H4 (cell line): ENCODE measurements around the gene TMEM238L. TPM values are rescaled to one million over a fixed set of nuclear protein-coding genes. Genes with fewer than 3 reads are reported as not detected.
"Not testable (repeated sequence)": the region's sequence is repeated elsewhere in the genome, so short reads cannot be mapped to it uniquely, and the experiment has no call there.

Experiments used
- DNase-seq: peaks from one replicate; pipeline ENCODE4 v3.0.0-alpha.2; 2015; ENCODE audit warnings: low spot score
- total RNA-seq: library from RNA; depleted of rRNA; stranded (reverse); fragments of >200 nt; shearing (Covaris generic); gene quantifications from 2 replicates; pipeline ENCODE4 v1.2.3, GENCODE V29; 2014; rRNA removed

Gene TMEM238L, protein sequence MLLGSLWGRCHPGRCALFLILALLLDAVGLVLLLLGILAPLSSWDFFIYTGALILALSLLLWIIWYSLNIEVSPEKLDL
- not detected in 2 replicates for total RNA-seq

DNA sequence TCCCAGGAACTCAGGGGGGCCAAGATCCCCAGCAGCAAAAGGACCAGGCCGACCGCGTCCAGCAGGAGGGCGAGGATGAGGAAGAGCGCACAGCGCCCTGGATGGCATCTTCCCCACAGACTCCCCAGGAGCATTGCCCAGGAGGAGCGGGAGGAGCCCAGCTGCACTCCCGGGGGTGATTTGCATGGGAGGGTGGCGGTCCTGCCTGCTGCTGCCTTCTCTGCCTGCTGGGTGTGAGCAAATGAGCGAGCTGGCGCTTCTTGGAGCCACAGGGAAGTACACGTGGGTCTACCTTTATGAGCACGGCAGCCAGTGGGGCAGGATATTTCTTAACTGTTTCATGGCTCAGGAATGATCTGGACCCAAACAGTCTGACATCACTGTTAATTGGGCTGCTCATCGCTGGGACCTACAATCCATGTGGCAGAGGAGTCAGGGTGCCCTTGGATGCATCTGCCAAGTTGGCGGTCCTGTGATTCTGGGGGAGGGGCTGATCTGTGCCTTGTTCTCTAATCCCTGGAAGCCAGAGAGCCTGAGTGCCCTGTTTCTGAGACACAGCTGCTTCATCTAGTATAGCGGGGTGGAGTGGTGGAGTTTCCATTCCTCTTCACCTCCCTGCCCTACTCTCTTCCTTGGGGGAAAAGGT, at the start of gene TMEM238L:
TSS of gene TMEM238L (minus strand) at position 270 of the 646 bp plus-strand sequence. CDS start at position 134, 136 bp downstream.
- no peak for DNase-seq

DNA sequence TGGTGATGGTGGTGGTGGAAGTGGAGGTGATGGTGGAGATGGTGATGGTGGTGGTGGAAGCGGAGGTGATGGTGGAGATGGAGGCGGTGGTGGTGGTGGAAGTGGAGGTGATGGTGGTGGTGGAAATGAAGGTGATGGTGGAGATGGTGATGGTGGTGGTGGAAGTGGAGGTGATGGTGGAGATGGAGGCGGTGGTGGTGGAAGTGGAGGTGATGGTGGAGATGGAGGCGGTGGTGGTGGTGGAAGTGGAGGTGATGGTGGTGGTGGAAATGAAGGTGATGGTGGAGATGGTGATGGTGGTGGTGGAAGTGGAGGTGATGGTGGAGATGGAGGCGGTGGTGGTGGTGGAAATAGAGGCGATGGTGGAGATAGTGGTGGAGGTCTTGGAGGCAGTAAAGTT, 42.7 kb upstream of the TMEM238L start:
- not testable (repeated sequence) for DNase-seq

DNA sequence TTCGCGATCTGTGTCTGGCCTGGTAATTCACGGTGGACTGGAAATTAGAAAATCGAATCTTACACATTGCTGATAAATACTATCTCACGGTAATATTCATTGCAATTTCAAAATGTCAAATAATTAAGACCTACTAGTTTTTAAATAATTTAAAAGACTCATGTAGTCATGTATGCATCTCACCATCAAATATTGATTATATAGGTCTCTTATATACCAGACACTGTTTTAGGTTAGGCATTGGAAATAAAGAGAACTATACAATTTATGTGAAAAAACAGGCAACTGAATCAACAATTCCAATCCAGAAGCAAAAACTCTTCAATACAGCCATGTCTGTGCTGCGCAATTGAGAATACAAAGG, 41.5 kb upstream of the TMEM238L start:
- no peak for DNase-seq

DNA sequence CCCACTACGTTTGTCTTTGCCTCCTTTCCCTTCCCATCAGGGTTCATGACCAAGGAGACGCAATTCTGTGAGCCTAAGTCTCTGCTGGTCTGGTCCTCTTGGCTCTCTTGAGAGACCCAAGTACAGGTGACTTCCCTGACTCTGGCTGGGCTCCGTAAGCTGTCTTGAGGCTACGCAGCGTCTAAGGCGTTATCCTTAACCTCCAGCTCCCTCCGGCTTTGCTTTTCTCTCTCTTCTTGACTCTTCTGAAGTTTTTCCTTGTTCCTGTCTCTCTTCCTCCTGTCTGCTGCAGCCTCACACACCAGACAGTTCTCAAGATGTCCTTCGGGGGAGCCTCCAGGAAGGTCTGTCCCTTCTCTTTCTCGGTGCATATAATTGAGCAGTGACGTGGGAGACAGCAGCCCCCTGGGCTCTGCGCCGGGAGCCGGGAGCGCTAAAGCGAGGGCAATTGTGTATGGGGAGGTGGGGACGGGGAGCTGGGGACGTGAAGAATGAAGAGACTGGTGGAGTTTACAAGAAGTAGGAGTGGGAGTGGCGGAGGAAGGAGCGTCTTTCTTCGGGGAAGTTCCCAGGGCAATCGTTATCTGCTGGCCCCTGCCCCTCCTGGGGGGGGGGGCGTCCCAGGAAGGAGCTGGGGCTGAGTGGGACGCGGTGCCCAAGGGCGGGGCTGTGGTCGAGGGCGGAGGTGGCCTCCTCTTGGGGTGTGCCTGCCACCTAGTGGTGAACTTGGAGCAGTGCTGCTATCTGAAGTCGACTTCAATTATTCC, 40.9 kb upstream of the TMEM238L start:
- DNase-seq: peak; percentile 45

DNA sequence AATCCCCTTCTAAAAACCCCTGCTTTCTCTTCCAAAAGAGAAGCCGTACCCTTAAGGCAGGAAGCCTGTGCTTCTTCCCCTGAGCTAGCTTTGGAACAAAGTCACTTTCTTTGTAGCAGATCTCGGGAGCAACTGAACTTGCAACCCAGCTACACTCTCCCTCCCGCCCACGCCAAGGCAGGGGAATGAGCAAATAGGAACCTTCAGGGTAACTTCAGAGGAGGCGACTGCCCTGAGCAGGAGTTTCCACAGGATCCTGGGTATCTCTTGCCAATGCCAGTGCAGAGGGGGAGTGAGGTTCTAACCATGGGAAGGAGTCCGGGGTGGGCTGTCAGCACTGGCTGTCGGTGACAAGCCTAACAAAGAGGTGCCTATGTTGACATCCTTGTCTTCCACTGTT, 39.9 kb upstream of the TMEM238L start:
- no peak for DNase-seq

DNA sequence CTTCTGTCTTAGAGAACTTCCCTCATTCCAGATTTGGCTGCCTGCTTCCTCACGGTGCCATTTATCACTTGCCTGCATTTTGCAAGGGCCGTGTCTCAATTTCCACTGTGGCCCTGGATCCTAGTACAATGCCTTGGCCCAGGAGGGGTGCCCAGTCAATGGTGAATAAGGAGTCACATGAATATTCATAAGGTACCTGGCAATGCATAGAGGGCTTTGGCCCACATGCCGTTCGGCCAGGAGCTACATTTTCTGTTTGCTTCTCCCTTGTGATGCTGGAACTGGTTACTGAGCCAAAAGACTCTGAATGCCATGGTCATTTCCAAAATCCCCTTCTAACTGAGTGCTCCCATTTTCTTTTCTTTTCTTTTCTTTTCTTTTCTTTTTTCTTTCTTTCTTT, 38.8 kb upstream of the TMEM238L start:
- no peak for DNase-seq

DNA sequence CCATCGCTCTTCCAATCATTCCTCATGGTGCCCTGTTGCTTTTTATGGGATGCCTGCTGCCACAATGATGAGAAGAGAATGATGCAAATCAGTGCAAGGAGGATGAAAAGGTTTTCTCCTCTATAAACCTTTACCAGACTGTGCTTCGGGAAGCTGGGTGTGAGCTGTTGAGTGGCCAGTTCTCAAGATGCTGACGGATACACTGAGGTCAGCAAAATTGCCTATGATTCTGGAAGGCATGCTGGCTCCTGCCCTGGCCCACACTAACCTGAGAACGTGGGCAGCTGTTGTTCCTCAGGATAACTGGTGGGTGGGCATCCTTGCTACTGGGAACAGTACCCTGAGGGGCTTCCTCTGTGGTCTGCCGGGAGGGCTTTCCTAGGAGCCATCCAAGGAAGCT, 34.8 kb upstream of the TMEM238L start:
- no peak for DNase-seq

DNA sequence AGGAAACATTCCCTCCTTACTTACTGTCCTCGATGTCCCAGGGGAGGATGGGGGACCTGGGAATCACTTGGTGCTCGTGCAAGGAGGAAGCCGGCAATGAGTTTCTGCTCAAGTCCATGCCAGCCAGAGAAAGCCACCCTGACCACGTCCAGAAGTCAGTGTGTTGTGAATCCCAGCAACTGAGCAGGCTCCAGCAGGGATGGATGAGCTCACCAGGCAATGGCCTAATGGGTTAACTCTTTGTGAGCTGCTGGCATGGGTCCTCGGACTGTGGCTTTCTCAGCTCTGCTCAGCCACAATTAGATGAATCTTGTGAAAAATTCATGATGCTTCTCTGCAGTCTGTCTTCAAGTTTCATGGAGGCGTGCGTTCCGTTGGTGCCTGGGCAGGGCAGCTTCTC, 34.0 kb upstream of the TMEM238L start, which contains the start of gene PIRT:
TSS of gene PIRT (minus strand) at position 167 of the 400 bp plus-strand sequence. CDS start 12,442 bp downstream, outside the sequence.
- no peak for DNase-seq

DNA sequence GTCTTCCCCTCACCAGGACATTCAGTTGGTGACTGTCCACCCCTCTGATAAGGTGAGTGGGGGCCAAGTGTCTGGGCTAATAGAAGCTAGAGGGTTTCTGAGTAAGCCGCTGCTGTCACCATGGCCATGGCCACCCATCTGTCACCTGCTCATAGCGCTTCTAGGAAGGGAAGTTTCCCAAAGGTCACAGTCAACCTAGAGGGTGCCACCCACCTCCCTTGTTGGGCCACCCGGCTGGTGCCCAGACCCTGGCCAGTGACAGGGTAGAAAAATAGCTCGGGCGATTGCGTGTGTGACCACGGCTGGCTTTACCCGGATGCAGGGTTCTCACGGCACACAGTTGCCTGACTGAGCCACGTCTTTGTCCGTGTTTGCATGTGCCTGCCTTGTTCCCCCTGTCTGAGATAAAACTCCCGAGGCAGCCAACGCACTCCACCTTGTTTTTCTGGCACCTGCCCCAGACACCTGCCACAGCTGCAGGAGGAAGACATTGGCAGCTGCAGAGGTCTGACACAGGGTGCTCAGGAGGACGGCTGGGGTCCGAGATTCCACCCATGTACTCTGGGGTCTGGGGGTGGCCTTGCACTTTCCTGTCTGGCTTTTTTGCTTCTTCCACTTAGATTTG, 33.2 kb upstream of the TMEM238L start:
- DNase-seq: no peak

DNA sequence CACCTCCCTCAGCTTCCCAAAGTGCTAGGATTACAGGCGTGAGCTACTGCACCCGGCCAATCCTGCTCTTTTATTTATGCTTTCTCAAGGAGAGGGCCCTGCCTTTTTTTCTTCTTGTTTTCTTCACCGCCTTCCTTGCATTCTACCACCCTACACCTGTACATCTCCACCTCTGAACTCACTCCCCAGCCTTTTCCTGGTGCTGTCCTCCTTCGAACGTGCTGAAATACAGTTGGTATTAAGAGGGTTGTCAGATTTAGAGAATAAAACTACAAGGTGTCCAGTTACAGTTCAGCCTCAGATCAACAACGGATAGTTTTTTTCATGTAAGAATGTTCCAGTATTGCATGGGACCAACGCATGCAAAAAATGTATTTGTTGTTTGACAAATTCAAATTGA, 32.2 kb upstream of the TMEM238L start:
- no peak for DNase-seq

DNA sequence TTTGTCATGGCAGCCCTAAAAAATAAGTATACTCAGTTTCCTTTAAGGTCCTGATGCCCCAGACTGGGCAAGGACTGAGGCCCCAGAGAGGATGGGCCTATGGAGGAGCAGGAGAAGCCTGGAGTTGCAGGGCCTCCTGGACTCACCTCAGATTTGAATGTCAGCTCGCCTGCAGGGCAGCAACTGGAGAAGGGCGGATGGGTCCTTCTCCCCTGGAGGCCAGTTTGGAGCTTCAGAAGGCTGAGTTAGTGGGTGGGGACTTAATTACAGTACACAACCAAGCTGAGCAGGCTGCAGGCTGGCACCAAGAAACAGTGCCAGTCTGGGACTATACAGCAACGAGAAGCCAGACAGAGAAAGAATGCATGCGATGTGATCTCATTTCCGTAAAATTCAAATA, 27.8 kb upstream of the TMEM238L start:
- no peak for DNase-seq

DNA sequence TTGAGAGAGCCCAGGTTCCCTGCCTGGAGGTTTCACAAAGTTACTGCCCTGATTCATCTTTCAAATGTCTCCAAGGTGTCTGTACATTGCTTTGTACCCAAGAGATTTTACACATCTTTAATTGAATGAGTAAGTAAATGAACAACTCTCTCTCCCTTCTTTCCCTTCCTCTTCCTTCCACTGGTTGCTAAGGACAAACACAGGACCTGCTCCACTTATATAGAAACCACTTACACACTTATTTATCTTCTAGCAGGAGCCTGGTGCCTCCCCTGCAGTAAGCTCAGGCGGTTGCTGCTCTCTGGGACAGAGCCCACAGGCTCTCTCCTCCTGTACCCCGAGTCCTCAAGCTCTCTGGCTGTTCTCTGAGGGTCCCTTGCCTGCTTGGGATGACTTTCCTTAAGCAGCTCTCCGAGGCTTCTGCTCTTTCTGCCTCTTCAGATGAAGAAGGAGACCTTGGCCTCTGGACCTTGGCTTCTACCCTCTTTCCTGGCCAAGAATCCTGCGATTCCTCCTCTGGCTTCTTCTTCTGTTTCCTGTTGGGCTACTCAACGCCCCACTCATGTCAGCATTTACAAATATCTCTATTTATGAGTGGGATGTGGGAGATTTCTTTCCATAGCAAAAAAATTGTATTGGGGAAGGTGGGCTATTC, 24.1 kb upstream of the TMEM238L start:
- no peak for DNase-seq

DNA sequence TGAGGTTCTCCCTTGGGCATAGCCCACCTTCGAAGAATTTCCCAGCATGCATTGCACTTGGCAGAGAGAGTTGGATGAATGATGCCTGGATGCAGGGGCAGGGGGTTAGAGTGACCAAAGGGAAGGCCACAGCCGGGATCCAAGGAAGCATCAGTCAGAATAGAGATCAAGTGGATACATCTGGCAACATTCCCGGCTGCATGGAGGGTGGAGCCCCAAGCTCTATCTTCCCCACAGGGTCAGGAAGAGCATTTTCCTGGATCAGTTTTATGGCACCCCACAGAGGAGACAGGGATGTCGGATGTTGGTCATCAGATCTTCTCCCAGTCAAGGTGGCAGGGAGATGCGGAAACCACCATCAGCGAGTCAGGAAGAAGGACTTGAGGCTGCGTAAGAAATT, 21.0 kb upstream of the TMEM238L start:
- DNase-seq: no peak

DNA sequence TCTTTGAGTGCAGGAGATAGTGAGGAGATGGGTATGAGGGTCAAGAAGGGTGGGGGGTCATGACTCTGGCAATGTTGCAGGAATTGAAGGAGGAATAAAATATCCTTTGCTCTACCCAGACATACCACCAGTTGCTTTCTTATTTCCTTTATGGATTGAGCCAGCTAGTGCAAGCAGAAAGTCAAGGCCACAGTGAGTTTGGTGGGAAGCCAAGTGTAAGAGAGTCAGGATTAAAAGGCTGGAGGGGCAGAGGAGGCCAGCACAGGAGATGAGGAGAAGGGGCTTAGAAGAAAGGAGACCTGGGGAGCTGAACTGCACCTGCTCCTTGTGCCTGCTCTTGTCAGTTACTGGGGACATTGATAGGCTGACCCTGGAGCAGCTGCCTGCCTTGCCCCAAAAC, 17.9 kb upstream of the TMEM238L start:
- DNase-seq: no peak

DNA sequence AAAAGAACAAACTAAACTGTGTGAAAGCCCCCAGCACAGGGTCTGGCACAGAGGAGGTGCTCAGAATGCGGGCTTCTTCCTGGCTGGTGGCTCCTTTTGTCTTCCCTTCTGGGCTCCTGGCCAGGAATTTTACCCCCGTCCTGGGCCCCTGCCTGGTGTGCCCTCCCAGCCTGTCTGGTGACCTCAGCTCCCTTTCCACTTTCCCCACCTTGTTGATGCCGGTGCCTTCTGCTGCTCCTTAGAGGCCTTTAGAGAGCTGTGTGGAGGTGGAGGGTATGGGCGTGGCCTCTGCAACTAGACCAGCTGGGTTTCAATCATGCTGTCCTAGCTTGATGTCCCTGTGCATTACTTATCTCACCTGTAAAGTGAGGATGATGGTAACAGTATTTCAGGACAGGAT, 17.2 kb upstream of the TMEM238L start:
- DNase-seq: no peak

DNA sequence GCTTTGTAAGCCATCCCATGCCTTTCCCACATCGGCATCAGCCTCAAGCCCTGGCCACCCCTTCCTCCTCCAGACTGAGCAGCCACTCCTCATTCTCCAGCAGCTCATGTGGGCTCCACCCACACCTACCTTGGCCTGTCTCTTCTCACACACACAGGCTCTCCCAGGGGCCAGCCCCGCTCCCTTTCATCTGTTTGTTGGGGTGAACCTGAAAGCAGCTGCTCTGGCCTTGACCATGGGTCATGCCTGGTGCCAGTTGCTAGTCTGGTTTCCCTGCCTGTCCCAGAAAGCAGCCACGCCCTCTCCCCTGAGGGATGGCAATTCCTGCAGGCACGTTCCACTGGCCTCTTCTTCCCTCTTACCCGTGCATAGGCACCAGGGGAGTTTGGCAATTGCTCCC, 11.4 kb upstream of the TMEM238L start:
- no peak for DNase-seq

DNA sequence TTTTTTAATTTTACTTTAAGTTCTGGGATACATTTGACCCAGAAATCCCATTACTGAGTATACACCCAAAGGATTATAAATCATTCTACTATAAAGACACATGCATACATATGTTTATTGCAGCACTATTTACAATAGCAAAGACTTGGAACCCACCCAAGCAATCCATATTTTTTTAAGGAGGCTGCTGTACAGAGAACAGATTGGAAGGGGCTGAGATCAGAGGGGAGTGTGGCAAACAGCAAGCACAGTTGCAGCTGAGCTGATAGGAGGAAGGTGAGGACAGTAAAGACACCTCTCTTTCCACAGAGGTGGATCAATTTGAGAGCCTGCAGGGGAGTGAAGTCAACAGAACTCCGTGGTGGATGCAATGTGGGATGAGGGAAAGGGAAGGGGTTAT, 10.2 kb upstream of the TMEM238L start:
- no peak for DNase-seq

DNA sequence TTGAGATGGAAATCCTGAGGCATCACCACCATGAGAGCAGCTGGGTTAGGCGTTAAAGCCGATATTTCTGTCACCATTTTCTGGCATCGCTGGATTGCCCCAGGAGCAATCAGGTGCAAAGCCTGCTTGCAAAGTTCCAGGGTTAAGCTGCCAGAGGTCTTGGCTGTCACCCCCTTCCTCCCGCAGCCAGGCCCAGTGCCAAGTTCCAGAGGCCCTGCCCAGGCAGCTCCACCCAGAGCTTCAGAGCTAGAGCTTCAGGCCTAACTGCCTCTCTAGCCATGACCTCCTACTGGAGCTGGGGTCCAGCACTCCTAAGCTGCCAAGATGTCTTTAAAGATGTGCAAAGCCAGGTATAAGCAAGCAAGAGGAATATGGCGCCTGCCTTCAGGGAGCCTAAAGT, 8.8 kb upstream of the TMEM238L start:
- no peak for DNase-seq

DNA sequence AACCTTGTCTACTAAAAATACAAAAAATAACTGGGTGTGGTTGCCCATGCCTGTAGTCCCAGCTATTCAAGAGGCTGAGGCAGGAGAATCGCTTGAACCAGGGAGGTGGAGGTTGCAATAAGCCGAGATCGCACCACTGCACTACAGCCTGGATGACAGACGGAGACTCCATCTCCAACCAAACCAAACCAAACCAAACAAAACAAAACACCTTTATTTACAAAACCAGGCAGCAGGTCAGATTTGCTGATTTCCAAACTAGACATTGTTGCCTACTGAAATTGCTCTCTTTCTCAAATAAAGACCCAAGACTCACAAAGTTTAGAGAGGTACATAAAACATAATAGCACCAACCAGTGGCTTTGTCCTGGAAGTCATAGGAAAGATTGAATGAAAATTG, 5.7 kb upstream of the TMEM238L start:
- no peak for DNase-seq

DNA sequence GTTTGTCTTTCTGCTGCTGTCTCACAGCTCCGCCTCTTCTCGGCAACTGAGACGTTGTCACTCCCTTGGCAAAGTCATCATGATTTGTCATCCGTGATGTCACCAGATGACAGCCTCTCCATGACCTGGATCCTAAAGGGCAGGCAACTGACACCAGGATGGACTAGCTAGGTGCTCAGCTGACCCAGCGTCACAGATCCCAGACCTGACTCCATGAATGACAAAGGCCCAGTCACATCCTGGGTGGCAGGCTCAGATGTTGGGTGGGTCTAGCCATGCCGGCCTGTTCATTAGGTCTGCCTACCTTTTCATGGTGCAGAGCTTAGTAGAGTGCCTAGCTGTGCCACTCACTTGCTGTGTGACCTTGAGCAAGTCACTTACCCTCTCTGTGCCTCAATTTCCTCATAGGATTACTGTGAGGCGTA, 3.8 kb upstream of the TMEM238L start:
- no peak for DNase-seq

DNA sequence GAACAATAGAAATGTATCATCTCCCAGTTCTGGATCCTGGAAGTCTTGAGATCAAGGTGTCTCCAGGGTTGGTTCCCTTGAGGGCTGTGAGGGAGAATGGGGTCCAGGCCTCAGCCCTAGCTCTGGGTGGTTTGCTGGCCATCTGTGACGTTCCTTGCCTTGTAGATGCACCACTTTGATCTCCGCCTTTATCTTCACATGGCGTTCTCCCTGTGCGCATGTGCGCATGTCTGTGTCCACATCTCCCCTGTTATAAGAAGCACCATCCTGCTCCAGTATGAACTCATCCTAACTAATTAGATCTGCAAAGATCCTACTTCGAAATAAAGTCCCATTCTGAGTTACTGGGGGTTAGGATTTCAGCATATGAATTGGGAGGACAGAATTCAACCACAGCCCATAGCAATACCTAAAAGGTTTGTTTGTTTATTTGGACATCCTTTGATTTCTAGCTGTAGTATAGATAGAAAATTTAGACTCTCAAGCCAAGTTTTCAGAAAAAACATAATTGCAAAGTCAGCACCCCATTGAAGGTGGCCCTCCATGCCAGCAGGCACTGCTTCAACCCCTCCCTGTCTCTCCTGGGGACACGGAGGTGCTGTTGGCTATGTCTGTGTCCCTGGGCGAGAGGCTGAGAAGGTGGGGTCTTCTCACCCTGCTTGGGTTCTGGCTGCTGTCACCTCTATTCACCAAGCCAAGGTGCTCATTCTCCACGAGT, 2.8 kb upstream of the TMEM238L start:
- DNase-seq: no peak

DNA sequence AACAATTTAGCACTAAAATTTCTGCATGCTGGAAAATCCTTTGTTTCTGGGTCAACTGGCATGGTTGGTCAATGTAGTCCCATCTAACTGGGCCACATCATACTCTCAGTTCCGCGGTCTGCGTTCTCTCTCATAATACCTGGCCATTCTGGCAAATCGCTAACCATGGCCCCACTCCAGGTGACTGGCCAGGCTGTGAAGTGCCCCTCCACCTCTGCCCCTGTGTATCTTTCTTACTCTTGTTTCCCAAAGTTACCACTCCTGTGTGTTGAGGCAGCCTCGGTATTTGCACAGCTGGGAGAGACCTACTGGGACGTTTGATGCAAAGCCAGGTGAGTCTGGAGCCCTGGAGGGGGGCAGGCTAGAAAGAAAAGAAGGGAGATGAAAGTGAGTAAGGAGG, 2.0 kb upstream of the TMEM238L start:
- no peak for DNase-seq
